Stimulated activated CD8-positive, alpha-beta memory T cell treated with anti-CD3 and anti-CD28 coated beads, Interleukin-2, amount 100 ng/mL, for 1 hour (primary cell): ENCODE data around the gene CFAP46.
"Not testable (repeated sequence)": the region's sequence is repeated elsewhere in the genome, so short reads cannot be mapped to it uniquely, and the experiment has no call there.

Experiments used
- DNase-seq, 2 donors: peaks; one replicate each; pipeline ENCODE4 v3.0.0-alpha.2; 2020; ENCODE audit warnings: low read depth in 2 of 2

The CFAP46 gene

GRCh38 chr10:132944510-132944909 lies 2.1 kb upstream of the CFAP46 start:
- DNase-seq: no peak

GRCh38 chr10:132943791-132944404 lies 1.5 kb upstream of the CFAP46 start:
- no peak for DNase-seq

DNA sequence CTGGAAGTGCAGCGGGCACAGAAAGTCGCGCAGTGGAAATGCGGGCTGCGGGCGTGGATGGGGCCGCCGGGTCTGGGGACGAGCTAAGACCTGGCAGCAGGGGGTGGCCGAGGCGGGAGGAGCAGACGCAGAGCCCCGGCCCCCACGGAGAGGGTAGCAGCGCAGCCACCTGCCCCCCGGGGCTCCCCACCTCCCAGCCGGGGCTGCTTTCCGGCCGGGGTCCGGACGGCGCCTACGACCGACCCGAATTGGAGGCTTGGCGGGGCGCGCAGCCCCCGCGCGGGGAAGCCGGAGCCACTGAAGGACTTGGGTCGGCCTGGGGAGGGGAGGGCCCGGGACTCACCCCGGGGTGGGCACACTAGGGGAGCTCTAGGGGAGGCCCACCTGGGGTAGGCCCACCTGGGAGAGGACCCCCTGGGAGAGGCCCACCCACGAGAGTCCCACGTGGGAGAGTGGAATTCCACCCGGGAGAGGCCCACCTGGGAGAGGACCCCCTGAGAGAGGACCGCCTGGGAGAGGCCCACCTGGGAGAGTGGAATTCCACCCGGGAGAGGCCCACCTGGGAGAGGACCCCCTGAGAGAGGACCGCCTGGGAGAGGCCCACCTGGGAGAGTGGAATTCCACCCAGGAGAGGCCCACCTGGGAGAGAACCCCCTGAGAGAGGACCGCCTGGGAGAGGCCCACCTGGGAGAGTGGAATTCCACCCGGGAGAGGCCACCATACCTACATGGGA lies 854 bp upstream of the CFAP46 start:
- no peak for DNase-seq

DNA sequence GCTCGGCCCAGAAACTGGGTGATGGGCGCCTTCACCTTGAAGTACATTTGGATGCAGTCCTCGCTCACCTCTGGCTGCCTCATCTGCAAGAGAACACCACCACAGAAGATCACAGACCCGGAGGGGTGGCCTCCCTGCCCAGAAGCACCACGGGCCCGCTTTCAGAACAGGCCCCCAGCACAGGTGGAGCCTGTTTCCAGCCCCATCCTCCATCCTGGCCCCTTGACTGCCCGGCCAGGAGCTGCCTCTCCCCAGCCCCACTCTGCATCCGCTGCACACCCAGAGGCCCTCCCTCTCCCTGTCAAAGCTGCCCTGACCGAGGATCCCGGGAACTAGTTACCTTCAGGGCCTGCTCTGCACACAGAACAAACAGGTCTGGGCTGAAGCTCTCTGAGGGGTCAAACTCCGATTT lies 724 bp downstream of the CFAP46 start:
- DNase-seq: no peak

GRCh38 chr10:132940791-132941465 lies 1.4 kb downstream of the CFAP46 start:
- no peak for DNase-seq

DNA sequence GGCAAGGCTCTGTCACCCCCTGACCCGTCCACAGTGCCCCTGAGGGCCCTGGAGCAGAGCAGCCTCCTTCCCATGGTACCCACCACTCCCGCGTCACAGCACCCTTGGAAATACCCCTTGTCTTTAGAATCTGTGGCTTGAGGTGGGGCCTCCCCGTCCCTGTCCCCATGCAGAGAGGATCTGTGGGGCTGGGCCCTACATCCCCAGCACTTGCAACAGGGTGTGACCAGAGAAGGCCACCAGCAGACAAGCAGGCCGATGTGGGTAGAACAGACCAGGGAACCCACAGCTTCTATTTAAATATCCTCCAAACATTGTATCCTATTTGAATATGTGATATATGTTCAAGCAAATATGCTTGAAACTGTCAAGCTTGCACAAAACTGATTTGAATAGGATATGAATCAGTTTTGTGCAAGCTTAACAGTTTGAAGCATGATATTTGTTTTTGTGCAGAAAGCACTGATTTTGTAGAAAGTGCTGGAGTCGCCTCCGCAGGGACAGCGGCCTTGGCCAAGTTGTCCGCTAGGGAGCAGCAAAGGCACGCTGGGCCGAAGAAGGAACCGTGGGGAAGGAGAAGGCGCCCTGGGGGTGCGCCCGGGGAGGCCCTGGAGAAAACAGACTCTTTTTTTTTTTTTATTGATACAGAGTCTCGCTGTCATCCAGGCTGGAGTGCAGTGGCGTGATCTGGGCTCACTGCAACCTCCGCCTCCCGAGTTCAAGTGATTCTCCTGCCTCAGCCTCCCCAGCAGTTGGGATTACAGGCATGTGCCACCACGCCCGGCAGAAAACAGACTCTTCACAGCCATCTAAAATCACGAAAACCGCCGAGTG lies 2.2 kb downstream of the CFAP46 start:
- DNase-seq: no peak

DNA sequence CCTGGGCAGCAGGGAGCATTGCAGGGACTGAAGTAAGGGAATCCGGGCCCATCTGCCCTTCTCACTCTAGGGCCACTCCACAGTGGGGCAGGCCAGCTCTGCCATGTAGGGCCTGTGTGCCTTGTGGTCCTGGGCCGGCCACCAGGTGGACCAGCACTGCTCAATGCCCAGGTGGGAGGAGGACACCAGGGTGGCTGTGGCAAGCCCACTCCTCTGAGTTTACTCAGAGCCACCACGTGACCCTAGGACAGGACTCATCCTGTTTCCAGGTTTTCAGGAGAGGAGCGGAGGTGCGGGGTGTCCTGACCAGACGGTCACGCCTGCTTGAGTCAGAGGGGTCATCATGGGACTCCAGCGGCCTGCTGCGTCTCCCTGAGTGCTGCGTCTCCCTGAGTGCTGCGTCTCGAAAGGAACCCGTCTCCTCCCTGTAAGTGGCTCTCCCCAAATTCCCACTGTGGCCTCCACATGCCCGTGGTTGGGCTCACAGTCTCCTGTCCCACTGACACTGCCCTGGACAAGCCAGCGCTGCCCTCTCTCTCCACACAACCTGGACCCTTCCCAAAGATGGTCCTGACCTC lies 2.9 kb downstream of the CFAP46 start:
- DNase-seq: no peak

DNA sequence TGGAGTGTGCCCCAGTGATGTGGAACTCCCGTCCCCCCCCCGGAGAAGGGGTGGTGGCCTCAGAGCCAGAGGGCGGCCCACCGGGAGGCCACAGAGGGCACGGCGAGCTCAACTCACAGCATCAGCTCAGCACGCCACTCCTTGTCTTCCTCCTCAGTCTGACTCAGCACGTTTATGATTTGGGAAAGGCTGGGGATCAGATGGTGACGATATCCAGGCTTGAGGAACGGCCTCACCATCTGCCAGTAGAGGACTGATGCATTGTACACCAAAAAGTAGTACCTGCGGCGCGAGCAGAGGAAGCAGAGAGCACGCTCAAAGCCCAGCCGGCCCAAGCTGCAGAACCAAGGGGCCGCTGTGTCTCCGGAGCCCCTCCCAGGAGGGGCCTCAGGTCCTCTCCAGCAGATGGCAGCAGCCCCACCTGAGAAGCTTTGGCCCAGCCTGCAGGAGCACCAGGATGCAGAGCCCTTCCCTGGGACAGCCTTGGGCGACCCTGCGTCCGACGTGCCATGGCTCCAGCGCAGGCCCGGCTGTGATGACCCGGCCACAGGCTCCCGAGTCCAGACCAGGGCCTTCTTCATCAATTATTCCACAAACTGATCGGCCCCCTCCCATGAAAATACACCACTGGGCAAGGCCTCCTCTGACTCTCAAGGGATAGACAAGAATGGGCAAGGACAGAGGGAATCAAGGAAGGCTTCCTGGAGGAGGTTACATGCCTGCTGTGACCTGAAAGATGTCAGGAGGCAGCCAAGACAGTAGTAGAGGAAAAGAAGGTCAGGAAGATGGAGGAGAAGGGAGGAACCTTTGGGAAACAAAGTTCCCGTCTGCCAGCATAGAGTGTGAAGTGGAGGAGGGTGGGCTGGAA lies 3.7 kb downstream of the CFAP46 start:
- no peak for DNase-seq

GRCh38 chr10:132937861-132938260 lies 4.5 kb downstream of the CFAP46 start:
- no peak for DNase-seq

DNA sequence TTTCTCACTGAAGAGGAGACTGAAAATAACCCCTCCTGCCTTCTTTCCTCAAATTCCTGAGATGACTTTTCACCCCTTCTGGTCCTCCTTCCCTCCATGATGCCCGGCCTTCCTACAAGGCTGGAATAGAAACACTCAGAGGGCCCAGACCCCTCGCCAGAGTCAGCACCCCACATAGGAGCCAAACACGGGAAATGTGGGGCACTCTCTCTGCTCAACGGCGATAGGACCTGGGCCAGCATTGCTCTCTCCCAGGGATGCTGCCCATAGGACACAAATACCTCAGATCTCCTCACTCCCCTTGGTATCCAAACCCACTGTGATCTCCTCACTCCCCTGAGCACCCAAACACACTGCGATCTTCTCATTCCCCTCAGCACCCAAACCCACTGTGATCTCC lies 7.4 kb downstream of the CFAP46 start:
- no peak for DNase-seq

DNA sequence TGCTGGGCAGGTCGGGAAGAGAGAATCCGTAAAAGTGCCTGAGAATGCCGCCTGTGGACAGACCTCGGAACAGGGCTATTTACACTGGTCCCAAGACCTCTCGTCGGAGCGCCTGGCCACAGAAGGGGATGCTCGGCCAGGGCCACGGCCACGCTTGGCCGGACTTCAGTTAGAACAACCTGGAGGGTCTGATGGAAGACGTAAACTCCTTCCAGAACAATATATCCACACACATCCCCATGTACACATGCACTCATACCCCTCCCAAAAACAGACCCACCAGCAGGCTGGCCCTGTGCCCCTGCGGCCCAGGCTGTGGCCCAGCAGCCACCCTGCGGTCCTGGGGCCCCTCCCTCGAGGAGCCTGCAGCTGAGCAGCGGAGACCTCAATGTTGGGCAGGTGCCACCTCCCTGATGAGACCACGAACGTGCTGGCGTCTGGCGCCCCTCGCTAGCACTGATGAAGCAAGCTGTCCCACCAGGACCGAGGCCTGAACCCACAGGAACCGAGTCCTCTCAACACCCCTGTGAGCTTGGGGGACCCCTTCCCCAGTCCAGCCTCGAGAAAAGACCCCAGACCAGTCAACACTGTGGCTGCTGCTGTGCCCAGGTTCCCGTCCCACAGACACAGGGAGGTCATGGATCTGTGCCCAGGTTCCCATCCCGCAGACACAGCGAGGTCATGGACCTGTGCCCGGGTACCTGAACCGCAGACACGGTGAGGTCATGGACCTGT lies 8.9 kb downstream of the CFAP46 start:
- no peak for DNase-seq

DNA sequence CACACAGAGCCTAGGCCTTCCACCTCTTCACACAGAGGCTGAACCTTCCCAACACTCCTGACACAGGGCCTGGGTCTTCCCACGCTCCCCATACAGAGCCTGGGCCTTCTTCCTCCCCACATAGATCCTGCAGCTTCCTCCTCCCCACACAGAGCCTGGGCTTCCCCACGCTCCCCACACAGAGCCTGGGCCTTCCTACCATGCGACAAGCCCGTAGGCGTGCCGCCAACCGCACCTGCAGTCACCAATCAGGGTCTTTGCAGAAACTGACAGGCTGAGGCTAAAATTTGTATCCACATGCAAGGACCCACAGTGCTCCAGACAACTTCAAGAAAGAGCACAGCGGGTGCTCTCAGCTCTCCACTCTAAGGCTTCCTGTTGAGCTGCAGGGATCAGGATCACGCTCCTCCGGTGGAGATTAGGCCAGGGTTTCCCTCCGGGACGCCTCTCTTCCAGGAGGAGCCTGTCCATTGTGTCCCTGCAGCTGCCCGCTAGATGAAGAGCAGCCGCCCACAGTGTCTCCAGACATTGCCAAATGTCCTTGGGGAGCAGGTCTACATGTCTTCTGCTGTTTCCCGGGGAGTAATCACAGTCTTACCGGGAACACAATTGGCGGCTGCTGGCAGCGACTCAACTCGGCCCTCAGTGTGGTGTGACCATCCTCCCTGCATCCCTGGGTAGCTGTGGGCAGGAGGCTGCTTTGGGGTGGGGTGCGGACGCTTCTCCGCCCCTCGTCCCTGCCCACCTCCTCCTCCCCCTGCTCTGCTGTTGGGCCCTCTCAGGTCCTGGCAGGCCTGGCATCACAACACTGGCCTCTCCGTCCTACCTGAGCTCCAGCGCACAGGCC lies 9.7 kb downstream of the CFAP46 start:
- DNase-seq: no peak

DNA sequence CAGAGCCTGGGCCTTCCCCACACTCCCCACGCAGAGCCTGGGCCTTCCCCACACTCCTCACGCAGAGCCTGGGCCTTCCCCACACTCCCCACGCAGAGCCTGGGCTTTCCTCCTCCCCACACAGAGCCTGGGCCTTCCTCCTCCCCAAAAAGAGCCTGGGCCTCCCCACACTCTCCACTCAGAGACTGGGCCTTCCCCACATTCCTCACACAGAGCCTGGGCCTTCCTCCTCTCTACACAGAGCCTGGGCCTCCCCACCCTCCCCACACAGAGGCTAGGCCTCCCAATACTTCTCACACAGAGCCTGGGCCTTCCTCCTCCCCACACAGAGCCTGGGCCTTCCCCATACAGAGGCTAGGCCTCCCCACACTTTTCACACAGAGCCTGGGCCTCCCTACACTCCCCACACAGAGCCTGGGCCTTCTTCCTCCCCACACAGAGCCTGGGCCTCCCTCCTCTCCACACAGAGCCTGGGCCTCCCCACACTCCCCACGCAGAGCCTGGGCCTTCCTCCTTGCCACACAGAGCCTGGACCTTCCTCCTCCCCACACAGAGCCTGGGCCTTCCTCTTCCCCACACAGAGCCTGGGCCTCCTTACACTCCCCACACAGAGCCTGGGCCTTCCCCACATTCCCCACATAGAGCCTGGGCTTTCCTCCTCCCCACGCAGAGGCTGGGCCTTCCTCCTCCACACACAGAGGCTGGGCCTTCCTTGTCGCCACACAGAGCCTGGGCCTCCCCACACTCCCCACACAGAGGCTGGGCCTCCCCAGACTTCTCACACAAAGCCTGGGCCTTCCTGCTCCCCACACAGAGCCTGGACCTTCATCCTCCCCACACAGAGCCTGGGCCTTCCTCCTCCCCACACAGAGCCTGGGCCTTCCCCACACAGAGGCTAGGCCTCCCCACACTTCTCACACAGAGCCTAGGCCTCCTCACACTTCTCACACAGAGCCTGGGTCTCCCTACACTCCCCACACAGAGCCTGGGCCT lies 10.8 kb downstream of the CFAP46 start:
- DNase-seq: not testable (repeated sequence)

DNA sequence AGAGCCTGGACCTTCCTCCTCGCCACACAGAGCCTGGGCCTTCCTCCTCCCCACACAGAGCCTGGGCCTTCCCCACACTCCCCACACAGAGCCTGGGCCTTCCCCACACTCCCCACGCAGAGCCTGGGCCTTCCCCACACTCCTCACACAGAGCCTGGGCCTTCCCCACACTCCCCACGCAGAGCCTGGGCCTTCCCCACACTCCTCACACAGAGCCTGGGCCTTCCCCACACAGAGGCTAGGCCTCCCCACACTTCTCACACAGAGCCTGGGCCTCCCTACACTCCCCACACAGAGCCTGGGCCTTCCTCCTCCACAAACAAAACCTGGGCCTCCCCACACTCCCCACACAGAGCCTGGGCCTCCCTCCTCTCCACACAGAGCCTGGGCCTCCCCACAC lies 11.7 kb downstream of the CFAP46 start:
- not testable (repeated sequence) for DNase-seq

DNA sequence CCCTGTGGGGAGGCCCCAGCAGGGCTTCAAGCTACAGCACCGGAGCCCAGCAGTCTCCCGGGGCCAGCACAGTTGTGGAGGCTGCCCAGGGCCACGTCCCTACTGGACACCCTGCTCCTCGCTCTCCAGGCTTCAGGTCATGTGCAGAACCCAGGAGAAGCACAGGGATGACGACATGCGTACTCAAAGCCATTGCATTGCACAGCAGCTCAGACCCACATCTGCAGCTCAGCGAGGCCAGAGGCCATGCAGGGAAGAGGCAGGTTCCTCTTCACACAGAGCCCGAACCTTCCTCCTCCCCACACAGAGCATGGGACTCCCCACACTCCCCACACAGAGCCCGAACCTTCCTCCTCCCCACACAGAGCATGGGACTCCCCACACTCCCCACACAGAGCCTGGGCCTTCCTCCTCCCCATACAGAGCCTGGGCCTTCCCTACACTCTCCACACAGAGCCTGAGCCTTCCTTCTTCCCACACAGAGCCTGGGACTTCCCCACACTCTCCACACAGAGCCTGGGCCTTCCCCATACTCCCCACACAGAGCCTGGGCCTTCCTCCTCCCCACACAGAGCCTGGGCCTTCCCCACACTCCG lies 12.3 kb downstream of the CFAP46 start:
- DNase-seq: no peak

DNA sequence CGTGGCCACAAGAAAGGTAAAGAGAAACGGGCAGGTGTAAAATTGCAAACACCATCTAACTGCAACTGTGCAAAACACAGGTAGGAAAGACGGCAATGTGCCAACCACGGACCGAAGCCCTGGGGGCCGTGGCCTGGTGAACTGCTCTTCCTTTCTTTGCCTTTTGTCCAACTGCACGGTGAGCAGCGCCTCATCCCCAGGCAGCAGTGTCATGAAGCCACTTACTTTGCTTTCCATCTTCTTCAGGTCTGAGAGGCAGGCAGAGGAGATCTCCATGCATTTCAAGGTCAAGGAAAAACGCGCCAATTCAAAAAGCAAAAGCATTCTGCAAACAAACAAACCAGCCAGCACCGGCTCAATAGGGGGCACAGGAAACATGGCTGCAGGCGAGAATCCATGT lies 12.9 kb downstream of the CFAP46 start:
- DNase-seq: no peak

DNA sequence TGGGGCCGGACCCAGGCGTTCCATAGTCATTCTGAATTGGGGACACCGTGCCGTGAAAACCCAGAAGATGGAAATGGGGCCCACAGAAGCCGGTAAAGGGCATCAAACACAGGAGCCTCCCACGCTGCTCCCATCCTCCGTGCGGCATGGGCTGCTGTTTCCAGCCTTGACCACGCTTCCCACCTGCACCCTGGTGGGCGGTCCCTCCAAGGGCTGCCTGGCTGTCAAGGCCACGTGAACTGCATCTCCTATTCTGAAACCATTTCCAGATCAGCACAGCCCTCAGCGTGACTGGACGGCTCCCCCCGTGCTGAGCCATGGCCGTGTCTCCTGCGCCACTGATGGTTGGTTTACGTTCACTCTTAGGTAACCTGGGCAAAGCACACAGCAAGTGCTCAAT lies 14.1 kb downstream of the CFAP46 start:
- no peak for DNase-seq

- no peak for DNase-seq
Measured at GRCh38 chr10:132927824-132928223, 14.5 kb downstream of the CFAP46 start.
